IMR-90 (cell line): ENCODE measurements around the gene SSH2. TPM values are rescaled to one million over a fixed set of nuclear protein-coding genes. Genes with fewer than 3 reads are reported as not detected.

ENCODE experiments used
- ATAC-seq: fragments of 200-7000 bp; cut with Tn5 transposase; 2 replicates; pipeline ENCODE4 v1.9.1; 2020; ENCODE audit warnings: low read depth, mild to moderate bottlenecking, moderate library complexity
- BruUV-seq: library from RNA; stranded (reverse); fragments of 400-500 nt; replicated peaks from 2 replicates; lab custom pipeline; 2021; lab: Mats Ljungman, UMichigan
- CTCF ChIA-PET: fragments of 300-600 bp; formaldehyde crosslinking; extraction: SDS; loops from one replicate; lab custom pipeline; 2021; ENCODE audit warnings: antibody characterized with exemption; lab: Yijun Ruan, JAX
- POLR2A ChIA-PET: fragments of 300-600 bp; sonication (Branson Sonifier 250); formaldehyde crosslinking; loops from one replicate; lab custom pipeline; 2022; ENCODE audit warnings: antibody characterized with exemption; ENCODE audit not compliant: unreplicated experiment; lab: Charles Lee
- DNase-seq: peaks from one replicate; pipeline ENCODE4 v3.0.0; 2013
- H2AFZ ChIP-seq: replicated peaks from 2 replicates; pipeline ENCODE3; 2013; ENCODE audit warnings: low read length, mild to moderate bottlenecking; ENCODE audit not compliant: poor library complexity
- H2AK5ac ChIP-seq: 2 replicates; pipeline ENCODE4 v1.6.1; 2013; ENCODE audit warnings: low read depth, low read length, inconsistent platforms
- H2AK9ac ChIP-seq: replicated peaks from 2 replicates; pipeline ENCODE3; 2013; ENCODE audit warnings: mild to moderate bottlenecking, low read depth, low read length, moderate library complexity; ENCODE audit not compliant: poor library complexity
- H2BK120ac ChIP-seq: 2 replicates; pipeline ENCODE4 v1.6.1; 2013; ENCODE audit warnings: low read depth, low read length, inconsistent platforms
- H2BK15ac ChIP-seq: 3 replicates; pipeline ENCODE4 v1.6.1; 2013; ENCODE audit warnings: low read depth, low read length, inconsistent platforms
- H2BK20ac ChIP-seq: 2 replicates; pipeline ENCODE4 v1.6.1; 2013; ENCODE audit warnings: low read depth, mild to moderate bottlenecking, inconsistent platforms, low read length, moderate library complexity
- H2BK5ac ChIP-seq: 2 replicates; pipeline ENCODE4 v1.6.1; 2013; ENCODE audit warnings: mild to moderate bottlenecking, low read depth, low read length, inconsistent platforms; ENCODE audit not compliant: poor library complexity, severe bottlenecking
- H3K14ac ChIP-seq: replicated peaks from 2 replicates; pipeline ENCODE4 v1.6.1; 2013; ENCODE audit warnings: low read depth, low read length, inconsistent platforms
- H3K18ac ChIP-seq: 2 replicates; pipeline ENCODE4 v1.6.1; 2013; ENCODE audit warnings: low read depth, low read length, control low read depth
- H3K23ac ChIP-seq: 2 replicates; pipeline ENCODE4 v1.6.1; 2013; ENCODE audit warnings: low read depth, low read length, inconsistent platforms
- H3K27ac ChIP-seq: 2 replicates; pipeline ENCODE4 v1.5.1; 2013; ENCODE audit warnings: mild to moderate bottlenecking, control low read depth, low read length; ENCODE audit not compliant: insufficient read depth
- H3K27me3 ChIP-seq: 2 replicates; pipeline ENCODE4 v1.6.1; 2013; ENCODE audit warnings: low read length; ENCODE audit not compliant: control insufficient read depth, insufficient read depth
- H3K36me3 ChIP-seq: 2 replicates; pipeline ENCODE4 v1.6.1; 2013; ENCODE audit warnings: low read length, mixed read lengths; ENCODE audit not compliant: control insufficient read depth, insufficient read depth
- H3K4ac ChIP-seq: 2 replicates; pipeline ENCODE4 v1.6.1; 2013; ENCODE audit warnings: low read depth, low read length, inconsistent platforms
- H3K4me1 ChIP-seq: 2 replicates; pipeline ENCODE4 v1.6.1; 2013; ENCODE audit warnings: low read length, mixed read lengths; ENCODE audit not compliant: control insufficient read depth, insufficient read depth
- H3K4me2 ChIP-seq: 2 replicates; pipeline ENCODE4 v1.6.1; 2013; ENCODE audit warnings: low read depth, mild to moderate bottlenecking, control low read depth, low read length, moderate library complexity
- H3K4me3 ChIP-seq: 2 replicates; pipeline ENCODE4 v1.5.1; 2013; ENCODE audit warnings: low read depth, mild to moderate bottlenecking, control low read depth, low read length, moderate library complexity; ENCODE audit not compliant: insufficient read depth
- H3K56ac ChIP-seq: 2 replicates; pipeline ENCODE4 v1.6.1; 2013; ENCODE audit warnings: low read length, inconsistent platforms; ENCODE audit not compliant: insufficient read depth; ENCODE audit errors: extremely low read depth
- H3K79me1 ChIP-seq, 2 experiments: 2 replicates each; pipeline ENCODE4 v1.6.1; 2013; ENCODE audit warnings: low read length in 2 of 2, inconsistent platforms in 1 of 2, low read depth in 1 of 2
- H3K9ac ChIP-seq: 2 replicates; pipeline ENCODE4 v1.6.1; 2013; ENCODE audit warnings: low read depth, low read length, control low read depth
- H3K9me1 ChIP-seq: 2 replicates; pipeline ENCODE4 v1.6.1; 2013; ENCODE audit warnings: low read length, inconsistent platforms; ENCODE audit not compliant: insufficient read depth
- H3K9me3 ChIP-seq: 2 replicates; pipeline ENCODE4 v1.6.1; 2013; ENCODE audit warnings: low read length; ENCODE audit not compliant: control insufficient read depth, insufficient read depth
- H4K20me1 ChIP-seq: 2 replicates; pipeline ENCODE4 v1.6.1; 2013; ENCODE audit warnings: low read length, inconsistent platforms; ENCODE audit not compliant: insufficient read depth
- H4K5ac ChIP-seq: 2 replicates; pipeline ENCODE4 v1.6.1; 2013; ENCODE audit warnings: mild to moderate bottlenecking, low read depth, low read length, control low read depth
- H4K8ac ChIP-seq, 2 experiments: 2 replicates each; pipeline ENCODE4 v1.6.1; 2013; ENCODE audit warnings: low read depth in 2 of 2, low read length in 2 of 2, control low read depth in 1 of 2, inconsistent platforms in 1 of 2
- H4K91ac ChIP-seq: 2 replicates; pipeline ENCODE4 v1.6.1; 2013; ENCODE audit warnings: low read depth, low read length, inconsistent platforms; ENCODE audit not compliant: insufficient read depth
- BHLHE40 ChIP-seq: fragments of 150-350 bp; IDR thresholded peaks from 2 replicates; pipeline ENCODE4 v1.6.1; 2016; ENCODE audit warnings: mild to moderate bottlenecking, low read depth, low read length
- CHD1 ChIP-seq: IDR thresholded peaks from 2 replicates; pipeline ENCODE4 v1.6.1; 2012; ENCODE audit warnings: low read depth, low read length, improper control_type of control experiment
- MAZ ChIP-seq: IDR thresholded peaks from 2 replicates; pipeline ENCODE4 v1.6.1; 2012; ENCODE audit warnings: low read depth, mild to moderate bottlenecking, low read length, improper control_type of control experiment, moderate library complexity, borderline replicate concordance
- NFE2L2 ChIP-seq: fragments of 150-350 bp; IDR thresholded peaks from 2 replicates; pipeline ENCODE4 v1.6.1; 2016; ENCODE audit warnings: low read depth, mild to moderate bottlenecking, low read length
- POLR2A ChIP-seq: IDR thresholded peaks from 2 replicates; pipeline ENCODE4 v1.6.1; 2012; ENCODE audit warnings: mild to moderate bottlenecking, low read depth, low read length
- RAD21 ChIP-seq: IDR thresholded peaks from 2 replicates; pipeline ENCODE4 v1.6.1; 2012; ENCODE audit warnings: low read length, improper control_type of control experiment
- RCOR1 ChIP-seq: IDR thresholded peaks from 2 replicates; pipeline ENCODE4 v1.6.1; 2012; ENCODE audit warnings: mild to moderate bottlenecking, low read length, improper control_type of control experiment; ENCODE audit not compliant: insufficient replicate concordance
- USF2 ChIP-seq: fragments of 150-350 bp; IDR thresholded peaks from 2 replicates; pipeline ENCODE4 v1.6.1; 2017; ENCODE audit warnings: mild to moderate bottlenecking, antibody characterized with exemption, low read length, low read depth
- WGBS, 2 experiments: methylation state at CpG; one replicate each; pipeline versions ENCODE4 v1.1.5 to v1.1.7; 2013; ENCODE audit warnings: missing lambda C conversion rate in 2 of 2; ENCODE audit not compliant: insufficient read length in 1 of 2; ENCODE audit errors: extremely low coverage in 2 of 2; 5-methylcytosine and 5-hydroxymethylcytosine counted together
- dilution Hi-C: fragments of 300-500 bp; cut with HindIII; formaldehyde crosslinking; loops from one replicate; pipeline ENCODE4 v1.14.3; 2018; ENCODE audit warnings: low sequenced_read_pairs; ENCODE audit not compliant: unreplicated experiment
- in situ Hi-C: fragments of 300-500 bp; cut with MboI; formaldehyde crosslinking; loops from 3 replicates; pipeline ENCODE4 v1.14.3; 2019; ENCODE audit warnings: low sequenced_read_pairs, inconsistent platforms, mixed read lengths
- intact Hi-C: fragments of 100-400 bp; cut with micrococcal nuclease; formaldehyde crosslinking; loops from 2 replicates; pipeline ENCODE4 v1.10.0; 2022
- polyA plus RNA-seq, 3 experiments: library from polyadenylated mRNA; depleted of rRNA; stranded (reverse); fragments of >200 nt; gene quantifications; 2 replicates each; pipeline ENCODE4 v1.2.3, GENCODE V29; 2012; ENCODE audit warnings: low replicate concordance in 1 of 3
- total RNA-seq: library from RNA; depleted of rRNA; stranded (reverse); fragments of >200 nt; gene quantifications from 2 replicates; pipeline ENCODE4 v1.2.3, GENCODE V29; 2012

Gene SSH2
- total and polyA plus RNA-seq, 2 of the 4 experiments (the other 2 are of a cell fraction), result 9.3 TPM

GRCh38 chr17:29611351-29612093 is 318.5 kb downstream of the SSH2 start:
- H2BK20ac ChIP-seq, result no peak overlapping the region
- in situ Hi-C loops, result no loop called here
- no peak overlapping the region for H3K4ac ChIP-seq
- H4K8ac ChIP-seq, result no peak overlapping the region
- H2BK5ac ChIP-seq, result no peak overlapping the region
- no peaks in the 10 kb centered on the region; the same call in 1 of the 2 replicates for H3K27me3 ChIP-seq
- no peaks in the 10 kb centered on the region for H3K4me1 ChIP-seq
- ChIA-PET POLR2A (no interaction called here), CTCF (no interaction called here)
- 0 out of 4 replicates have a peak, but pooled peaks cover 0 to 2% of the 10 kb centered on the region in 2 experiments for H3K79me1 ChIP-seq
- H3K56ac ChIP-seq, result no peak overlapping the region
- H3K4me3 ChIP-seq, result no peak overlapping the region
- no TSS peak for BruUV-seq
- no peak overlapping the region for H3K18ac ChIP-seq
- H4K91ac ChIP-seq, result no peak overlapping the region
- DNase-seq, result no peak
- dilution Hi-C loops, result no loop called here
- H3K27ac ChIP-seq, result no peak overlapping the region
- no peak overlapping the region for H2AFZ ChIP-seq
- no peak overlapping the region for H2BK15ac ChIP-seq
- H4K5ac ChIP-seq, result no peak overlapping the region
- H4K20me1 ChIP-seq, result no peaks in the 10 kb centered on the region; the same call in 1 of the 2 replicates
- ATAC-seq, result no peak
- H3K36me3 ChIP-seq, result peaks cover 2% of the 10 kb centered on the region; the same call in 1 of the 2 replicates
- no peak overlapping the region for H2BK120ac ChIP-seq
- H3K4me2 ChIP-seq, result no peak overlapping the region
- no peak overlapping the region for H3K9ac ChIP-seq
- peak overlapping the region; percentile 28 for H2AK9ac ChIP-seq
- H3K9me3 ChIP-seq, result no peaks in the 10 kb centered on the region
- no peak overlapping the region for H2AK5ac ChIP-seq
- no peak overlapping the region for H3K14ac ChIP-seq
- H3K9me1 ChIP-seq, result peaks cover 8% of the 10 kb centered on the region; the same call in 1 of the 2 replicates
- WGBS, 2 experiments, result 100% methylated on average over 1 of the region's 11 CpGs; no CpG with 5 or more reads in 1 of the 2 experiments
- TF ChIP-seq POLR2A (no peak), RCOR1 (no peak), RAD21 (no peak), BHLHE40 (no peak), USF2 (no peak), MAZ (no peak), NFE2L2 (no peak), CHD1 (no peak)
- H3K23ac ChIP-seq, result no peak overlapping the region
- intact Hi-C loops, result no loop called here
